ENCODE results near the gene RPL5.

Gene RPL5

DNA sequence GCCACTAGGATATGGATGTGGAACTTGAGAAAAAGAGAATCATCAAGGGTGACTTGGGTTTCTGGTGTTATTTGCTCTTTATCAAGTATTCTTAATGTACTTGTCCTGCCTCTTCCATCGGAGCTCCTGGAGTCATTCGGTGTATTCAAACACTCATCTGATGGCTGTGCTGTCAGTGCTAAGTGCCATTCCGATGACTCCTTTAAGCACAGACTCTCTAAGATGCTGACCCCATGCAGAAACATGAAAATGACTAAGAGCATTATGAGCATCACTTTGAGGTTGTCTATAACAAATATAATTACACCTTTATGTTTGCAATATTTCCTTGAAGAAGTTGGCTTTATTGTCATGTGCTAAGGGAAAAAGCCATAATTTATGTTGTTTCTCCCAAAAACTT lies 11.3 kb upstream of the RPL5 start:
- no peak for DNase-seq

DNA sequence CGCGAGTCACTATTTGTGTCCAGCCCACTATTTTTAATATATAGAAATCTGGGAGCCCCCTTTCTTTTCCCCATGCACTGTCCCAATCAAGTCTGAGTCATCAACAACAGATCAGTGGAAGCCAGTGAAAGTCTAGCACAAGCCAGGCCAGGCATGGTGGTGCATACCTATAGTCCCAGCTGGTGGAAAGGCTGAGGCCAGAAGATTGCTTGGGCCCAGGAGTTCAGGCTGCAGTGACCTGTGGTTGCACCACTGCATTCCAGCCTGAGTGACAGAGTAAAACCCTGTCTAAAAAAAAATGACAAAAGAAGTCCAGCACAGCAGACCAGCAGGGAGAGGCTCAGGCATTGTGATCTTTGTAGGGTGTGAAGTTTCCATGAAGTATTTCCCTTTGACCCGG lies 9.0 kb upstream of the RPL5 start:
- no peak for DNase-seq

DNA sequence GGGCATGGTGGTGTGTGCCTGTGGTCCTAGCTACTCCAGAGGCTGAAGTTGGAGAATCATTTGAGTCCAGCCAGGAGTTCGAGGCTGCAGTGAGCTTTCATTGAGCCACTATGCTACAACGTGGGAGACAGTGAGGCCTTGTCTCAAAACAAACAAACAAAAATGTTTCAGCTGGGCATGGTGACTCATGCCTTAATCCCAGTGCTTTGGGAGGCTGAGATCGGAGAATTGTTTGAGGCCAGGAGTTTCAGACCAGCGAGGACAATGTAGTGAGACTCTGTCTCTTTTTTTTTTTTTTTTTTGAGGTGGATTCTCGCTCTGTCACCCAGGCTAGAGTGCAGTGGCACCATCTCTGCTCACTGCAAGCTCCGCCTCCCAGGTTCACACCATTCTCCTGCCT lies 5.0 kb upstream of the RPL5 start:
- no peak for DNase-seq

DNA sequence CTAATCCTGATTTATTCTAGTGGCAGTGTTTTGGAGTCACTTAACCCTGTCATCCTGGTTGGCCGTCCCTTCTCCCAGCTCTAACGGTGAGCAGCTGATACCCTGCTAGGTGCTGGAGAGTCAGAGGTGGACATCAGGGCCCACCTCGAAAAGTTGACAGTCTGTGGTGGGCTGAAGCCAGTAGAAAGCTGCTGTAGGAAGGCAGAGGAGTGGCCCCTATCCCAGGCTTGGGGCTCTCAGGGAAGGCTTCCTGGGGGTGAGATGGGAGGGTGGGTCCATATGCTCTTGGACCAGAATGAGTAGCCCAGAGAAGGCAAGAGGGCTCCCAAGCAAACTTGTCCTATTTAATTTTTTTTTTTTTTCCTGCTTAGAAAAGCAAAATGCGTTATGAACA lies 475 bp upstream of the RPL5 start:
- no peak for DNase-seq

DNA sequence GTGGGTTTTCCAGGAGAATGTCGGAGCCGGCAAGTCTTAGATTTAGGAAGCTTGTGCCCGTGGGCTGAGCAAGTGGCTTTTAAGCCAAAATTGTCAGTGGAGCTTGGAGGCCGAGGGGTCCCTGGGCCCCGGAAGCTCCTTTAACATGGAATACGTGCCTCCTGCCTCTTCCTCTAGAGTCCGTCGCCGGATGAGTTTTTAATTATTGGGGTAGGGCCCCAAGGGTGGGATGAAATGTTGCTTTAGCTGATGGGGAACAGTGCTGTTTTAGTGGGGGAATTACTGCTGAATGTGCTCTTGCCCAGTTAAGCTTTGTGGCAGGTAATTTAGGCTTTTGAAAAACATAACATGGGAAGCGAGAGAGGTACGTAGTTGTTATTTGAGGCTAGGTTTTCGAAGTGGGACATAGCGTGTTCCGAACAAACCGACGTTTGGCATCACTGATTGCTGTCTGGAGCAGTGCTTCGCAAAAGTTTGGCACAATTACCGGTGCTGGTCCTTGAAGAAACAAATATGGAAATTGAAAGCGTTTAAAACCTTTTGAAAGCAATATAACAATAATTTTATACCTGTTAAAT lies 786 bp downstream of the RPL5 start:
- no peak for DNase-seq

DNA sequence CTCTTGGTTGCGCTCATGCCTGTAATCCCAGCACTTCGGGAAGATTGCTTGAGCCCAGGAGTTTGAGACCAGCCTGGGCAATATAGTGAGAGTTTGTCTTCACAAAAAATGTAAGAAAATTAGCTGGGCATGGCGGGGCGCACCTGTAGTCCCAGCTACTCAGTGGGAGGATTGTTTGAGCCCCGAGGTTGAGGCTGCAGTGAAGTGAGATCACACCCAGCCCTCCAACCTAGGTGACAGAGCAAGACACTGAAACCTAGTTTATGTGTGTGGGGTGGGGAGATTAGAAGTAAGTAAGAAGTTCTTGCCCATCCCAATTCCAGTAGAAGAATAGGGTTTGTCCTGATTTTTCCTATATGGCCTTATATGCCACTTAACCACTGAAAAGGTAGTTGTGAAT lies 2.0 kb downstream of the RPL5 start:
- peak; percentile 40 for DNase-seq

DNA sequence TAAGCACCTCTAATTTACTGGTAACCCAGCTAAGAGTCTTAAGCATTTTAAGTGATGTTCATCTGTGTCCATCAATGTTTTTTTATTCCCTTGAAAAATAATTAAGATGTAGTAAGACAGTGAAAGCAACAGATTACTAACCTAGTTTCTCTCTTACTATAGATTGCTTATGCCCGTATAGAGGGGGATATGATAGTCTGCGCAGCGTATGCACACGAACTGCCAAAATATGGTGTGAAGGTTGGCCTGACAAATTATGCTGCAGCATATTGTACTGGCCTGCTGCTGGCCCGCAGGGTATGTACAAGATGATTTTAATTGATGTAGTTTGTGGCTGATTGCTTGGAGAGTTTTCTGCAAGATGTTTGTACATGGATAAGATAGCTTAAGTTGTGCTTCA lies 2.8 kb downstream of the RPL5 start:
- DNase-seq: no peak

DNA sequence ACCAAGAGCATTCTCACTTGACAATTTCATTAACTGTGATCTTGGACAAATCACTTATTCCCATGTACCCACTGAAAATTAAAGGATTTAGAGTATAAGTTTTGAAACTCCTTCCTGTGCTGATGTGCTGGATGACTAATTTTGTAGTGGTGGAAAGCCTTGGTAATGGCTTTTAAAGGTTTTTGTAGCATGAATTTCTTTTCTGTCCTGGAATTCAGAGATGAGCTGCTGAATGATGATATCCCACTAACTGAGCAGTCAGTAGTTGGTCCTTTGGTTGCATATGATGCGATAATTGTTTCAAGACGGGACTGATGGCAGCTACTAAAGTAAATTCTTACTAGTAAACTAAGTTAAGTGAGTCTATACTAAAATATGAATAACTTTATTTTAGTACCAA lies 5.2 kb downstream of the RPL5 start:
- DNase-seq: no peak

DNA sequence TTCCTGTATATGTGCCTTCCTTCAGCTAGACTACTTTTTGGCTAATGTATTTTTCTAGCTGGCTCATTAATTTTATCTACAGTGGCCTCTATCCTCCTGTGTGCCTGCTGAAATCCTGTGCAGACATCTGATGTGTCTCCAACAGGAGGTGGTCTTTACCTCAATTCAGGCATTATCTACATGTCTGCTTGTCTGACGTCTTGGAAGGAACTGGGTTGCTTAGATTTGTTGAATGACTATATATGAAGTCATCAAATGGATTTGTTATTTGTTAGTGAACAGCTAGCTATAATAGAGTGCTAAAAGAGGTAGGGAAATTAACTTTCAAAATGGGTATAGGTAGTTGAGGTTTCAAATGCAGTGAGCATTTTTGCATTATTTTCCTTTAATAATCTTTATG lies 6.7 kb downstream of the RPL5 start:
- DNase-seq: no peak

DNA sequence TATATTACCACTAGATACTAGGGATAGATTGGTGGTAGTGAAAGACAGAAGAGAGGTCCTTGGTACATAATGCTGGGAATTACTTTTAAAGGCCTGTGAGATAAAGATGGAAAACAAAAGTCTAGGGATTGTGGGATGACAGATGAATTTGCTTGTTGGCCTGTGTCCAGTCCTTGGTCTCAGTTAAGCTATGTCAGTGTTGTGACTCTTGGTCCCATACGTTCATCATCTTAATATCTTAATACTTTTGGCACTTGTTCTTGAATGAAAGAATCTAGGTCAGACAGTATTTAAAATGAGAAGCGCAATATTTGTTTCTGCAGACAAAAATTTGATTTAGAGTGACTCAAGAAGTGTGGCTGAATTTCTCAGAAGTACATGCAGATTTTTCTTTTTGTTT lies 7.6 kb downstream of the RPL5 start:
- DNase-seq: no peak

DNA sequence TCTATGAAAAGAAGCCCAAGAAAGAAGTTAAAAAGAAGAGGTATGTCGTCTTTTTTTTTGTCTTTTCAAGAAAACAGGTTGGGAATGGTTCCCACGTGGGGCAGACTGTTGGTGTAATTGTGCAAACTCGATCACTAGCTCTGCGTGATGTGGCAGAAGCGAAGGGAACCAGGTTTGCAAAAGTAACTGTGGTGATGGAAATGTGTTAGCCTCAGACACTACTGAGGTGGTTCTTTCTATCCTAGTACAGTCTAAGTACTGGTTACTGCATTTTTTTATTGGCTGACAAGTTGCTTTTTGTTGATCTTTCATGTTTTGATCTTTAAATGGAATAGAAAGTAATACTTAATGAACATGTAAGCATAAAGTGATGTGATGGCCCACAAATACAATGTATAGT lies 8.8 kb downstream of the RPL5 start:
- no peak for DNase-seq

DNA sequence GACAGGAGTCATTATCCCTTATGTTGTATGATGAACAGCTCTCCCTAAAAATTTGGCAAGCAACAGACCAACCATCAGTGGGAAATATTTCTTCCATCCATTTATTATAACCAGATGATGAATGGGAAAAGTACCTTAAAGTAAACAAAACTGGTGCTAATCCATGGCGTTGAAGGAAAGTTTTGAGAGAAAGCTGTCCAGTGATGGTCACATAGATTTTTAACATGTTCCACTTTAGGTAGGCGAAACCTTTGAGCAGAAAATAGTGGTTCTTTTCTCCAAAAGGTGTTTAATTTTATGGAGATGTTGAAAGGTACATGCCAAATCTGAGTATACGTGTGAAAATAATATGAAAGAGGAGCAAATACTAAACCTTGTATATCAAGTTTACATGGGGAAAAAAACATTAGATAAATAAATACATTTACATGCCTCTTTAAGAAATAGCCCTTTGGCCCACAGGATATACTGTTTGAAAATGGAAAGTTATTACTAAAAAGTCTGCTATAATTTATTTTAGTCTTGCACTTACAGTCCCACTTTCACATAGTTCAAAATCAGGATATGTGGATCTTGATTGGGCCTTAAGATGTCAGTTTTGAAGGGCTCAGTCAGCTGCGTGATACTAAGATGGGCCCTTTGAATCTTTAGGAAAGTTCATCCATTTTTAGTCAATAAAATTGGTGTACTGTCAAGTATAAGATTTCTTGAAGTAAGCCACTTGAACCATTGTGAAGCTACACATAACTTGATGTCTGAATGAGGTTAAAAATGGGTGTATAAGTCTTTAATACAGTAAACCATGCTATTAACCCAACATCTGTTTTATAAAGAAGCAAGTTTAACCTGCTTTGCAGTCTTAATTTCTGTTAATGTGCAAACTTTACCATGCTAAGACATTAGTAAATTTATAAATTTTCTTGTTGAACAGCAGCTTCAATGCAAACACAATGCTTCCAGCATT lies 10.5 kb downstream of the RPL5 start:
- DNase-seq: no peak

DNA sequence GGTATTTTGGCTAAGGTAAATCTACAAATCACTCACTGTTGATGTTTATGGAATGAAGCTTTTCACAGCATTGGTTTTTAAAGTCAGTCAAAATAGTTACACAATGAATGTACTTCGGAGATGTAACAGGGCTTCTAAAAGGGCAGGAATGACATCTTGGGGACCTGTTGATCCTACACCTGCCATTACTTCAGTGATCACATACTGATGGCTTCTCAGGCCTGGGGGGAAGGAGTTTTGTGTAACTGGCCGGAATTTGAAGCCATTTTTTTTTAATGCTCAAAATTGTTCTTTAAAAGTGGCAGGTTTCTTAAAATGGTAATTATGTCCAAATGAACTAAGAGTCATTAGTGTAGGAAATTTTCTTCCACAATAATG lies 11.2 kb downstream of the RPL5 start:
- no peak for DNase-seq

DNA sequence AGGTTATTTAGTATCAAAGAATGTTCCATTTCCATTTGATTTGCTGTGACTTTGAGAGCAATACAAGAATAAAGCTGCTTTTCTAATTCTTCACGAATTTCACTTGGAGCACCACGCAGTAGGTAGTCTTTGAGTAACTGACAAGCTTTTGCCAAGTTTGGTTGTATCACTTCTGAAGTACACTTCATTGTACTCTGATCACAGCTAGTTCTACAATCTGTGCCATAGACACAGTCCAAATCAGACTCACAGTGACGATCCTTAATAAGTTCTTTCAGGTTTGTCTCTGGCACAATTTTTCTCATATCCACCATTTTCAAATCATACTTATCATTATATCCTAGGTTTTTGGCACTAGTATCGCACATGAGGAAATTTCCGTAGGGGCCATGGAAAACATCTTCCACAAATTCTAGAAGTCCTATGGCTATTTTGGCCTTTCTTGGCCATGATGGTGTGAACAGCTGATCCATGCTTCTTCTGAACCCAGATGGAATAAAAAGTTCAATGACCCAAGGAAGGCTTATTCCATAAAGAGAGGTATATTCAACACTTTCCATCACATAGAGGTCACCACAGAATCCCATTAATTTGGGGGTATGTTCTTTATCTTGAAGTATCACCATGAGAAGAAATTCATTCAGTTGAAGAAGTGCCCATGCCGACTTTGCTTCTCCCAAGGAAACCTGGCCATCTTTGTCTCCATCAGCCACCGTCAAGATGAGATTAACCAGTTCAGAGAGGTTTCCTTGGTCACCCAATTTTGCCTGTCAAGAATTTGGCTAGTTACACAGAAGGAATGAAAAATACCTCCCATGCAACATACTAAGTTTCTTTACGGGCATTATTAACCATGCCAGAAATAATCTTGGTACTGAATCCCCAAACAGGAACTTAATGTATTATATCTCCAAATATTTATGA lies 11.9 kb downstream of the RPL5 start:
- DNase-seq: no peak

DNA sequence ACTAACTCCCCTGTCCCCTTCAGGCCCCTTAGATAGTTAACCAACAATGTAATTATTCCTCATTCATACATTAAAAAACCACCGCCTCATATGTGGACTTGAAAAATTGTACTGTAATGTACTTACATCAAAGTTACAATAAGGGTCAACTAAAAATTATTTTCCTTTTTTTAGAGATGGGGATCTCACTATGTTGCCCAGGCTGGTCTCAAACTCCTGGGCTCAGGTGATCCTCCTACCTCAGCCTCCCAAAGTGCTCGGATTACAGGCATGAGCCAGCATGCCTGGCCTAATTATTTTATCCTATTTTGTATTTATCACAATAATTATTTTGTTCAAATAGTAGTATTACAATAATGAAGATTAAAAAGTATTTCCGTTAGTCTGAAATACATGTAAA lies 12.6 kb downstream of the RPL5 start:
- DNase-seq: no peak

DNA sequence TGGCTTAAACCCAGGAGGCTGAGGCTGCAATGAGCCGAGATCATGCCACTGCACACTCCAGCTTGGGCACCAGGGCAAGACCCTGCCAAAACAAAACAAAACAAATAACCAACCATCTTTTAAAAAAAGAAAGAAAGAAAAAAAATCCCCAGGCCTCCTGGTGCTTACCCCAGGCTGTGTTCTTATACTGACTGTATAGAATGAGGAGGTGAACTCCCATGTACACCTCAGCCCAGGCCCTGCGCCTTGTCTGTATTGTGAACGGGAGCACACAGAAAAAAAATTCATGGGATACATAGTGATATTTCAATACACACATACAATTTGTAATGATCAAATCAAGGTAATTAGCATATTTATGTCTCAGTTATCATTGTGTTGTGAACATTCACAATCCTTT lies 14.1 kb downstream of the RPL5 start:
- no peak for DNase-seq

DNA sequence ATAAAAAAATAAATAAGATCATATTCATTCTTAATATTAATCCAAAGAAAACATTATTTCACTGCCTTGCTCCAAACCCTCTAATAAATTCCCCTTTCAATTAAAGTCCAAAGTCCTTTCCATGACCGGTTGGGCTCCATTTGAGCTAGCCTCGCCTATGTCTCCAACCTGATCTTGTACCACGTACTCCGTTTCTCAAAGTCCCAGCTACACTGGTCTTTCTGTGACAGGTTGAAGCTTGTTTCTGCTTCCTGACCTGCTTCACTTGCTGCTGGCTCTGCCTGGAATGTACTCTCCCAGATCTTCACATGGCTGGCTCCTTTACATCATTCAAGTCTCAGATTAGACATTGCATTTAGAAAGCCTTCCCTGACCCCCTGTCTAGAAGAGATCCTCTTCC lies 16.4 kb downstream of the RPL5 start:
- DNase-seq: no peak

DNA sequence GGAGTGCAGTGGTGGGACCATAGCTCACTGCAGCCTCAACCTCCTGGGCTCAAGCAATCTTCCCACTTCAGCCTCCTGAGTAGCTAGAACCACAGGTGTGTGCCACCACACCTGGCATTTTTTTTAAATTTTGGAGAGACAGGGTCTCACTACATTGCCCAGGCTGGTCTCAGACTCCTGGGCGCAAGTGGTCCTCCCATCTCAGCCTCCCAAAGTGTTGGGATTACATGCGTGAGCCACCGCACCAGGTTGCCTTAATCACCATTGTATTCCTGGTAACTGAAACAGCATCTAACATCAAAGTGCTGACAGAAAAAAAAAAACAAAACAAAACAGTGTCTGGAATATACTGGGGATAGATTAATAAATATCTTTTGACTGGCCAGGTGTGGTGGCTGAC lies 18.2 kb downstream of the RPL5 start:
- no peak for DNase-seq

DNA sequence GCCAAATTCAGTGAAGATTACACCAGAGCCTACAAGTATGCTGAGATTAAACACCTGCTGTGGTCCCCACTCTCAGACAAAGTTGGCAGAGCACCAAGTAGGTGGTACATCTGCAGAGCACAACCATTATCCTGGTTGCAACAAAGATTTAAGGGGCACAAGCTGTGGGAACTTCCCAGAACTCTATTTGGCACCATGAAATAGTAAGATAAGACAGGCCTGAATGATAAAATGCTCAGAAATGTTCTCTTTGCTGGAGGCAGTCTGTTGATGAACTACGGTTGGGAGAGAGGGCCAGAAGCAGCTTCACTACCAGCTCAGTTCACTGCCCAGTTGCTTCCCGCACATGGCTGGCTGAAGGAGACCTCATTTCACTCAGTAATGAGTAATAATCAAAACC lies 19.9 kb downstream of the RPL5 start:
- DNase-seq: no peak

DNA sequence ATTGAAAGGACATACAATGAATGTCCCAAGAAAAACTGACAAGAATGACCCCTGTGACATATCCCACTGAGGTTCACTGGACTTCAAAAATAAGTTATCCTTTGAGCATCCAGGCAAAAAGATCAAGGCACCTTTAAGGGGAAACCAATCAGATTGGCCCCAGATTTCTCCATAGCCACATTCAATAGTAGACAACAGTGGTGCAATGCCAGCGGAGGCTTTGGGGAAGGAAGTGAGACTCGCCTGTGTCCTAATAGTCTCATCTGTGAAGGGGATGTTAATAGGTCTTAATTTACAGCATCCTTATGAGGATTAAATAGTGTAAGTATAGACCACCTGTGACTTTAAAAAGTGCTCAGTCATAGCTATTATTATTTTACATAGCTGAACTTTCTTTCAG lies 21.5 kb downstream of the RPL5 start:
- no peak for DNase-seq

DNA sequence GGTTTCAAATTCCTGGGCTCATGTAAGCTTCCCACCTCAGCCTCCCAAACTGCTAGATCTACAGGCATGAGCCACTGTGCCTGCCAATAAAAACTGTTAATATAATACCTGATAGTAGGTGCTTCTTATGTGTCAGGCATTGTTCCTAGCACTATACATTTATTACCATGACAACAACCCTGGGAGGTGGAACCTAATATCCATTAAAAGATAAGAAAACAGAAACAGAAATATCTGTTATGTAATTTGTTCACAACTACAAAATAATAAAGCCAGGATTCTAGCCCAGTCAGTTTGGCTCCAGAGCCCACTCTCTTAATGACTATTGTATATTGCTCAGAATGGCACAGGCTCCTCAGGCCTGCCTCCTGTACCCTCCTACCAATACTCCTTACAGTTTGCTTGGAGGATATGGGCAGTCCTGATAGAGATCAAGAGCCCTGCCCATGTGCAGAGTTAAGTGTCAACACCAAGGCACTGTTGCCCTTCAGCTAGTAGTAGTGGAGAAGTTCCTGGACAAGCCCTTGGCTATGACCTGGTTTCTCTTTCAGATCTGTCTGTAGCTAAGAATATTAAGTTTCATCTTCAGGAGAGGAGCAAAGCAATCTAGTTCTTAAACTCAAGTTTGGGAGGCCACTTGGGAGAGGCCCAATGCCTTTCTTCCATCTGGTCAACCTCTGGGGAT lies 22.4 kb downstream of the RPL5 start:
- no peak for DNase-seq

DNA sequence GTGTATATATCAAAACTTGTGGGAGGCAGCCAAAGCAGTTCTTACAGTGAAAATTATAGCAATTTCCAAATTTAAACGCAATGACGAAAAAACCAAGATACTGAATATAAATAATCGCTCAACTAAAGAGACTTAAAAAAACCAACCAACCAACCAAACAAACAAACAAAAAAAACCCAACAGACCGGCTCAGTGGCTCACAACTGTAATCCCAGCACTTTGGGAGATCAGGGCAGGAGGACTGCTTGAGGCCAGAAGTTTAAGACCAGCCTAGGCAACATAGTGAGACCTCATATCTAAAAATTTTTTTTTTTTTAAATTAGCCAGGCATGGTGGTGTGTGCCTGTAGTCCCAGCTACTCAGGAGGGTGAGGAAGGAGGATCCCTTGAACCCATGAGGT lies 23.4 kb downstream of the RPL5 start:
- no peak for DNase-seq

DNA sequence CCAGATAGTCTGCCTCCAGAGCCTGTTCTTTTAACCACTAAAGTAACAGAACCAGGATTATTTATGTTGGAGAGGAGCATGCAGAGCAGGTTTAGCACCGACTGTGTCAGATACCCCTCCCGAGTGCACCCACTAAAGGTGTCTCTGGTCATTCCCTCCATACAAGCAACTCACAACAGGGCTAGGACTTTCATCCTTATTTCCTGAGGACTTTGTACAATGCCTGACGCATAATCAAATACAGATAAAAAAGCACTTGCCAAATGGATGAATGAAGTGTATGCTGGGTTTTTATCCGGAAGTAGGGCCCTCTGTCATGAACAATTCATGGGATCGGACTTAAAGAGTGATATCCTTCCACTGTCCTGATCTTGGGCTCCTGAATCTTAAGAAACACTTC lies 26.0 kb downstream of the RPL5 start:
- no peak for DNase-seq
